Measurements from ENCODE around the gene FAM124B.

FAM124B gene

DNA sequence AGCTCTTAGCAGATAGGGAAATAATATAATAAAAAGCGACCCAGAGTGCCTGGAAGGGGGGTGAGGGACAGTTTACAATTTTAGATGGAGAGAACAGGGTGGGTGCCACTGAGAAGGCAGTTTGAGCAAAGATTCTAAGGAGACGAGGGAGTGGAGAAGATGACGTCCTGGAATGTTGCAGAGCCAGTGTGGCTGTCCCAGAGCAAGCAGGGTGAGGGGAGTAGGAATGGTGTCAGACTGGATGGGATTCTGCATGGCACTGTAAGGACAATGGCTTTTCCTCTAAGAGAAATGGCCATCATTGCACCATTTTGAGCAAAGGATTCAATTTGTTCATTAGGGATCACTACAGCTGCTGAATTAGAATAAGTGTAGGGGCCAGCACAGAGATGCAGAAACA lies 73.1 kb downstream of the FAM124B start:
- Histone ChIP-seq H3K9me3 (no peaks in the 10 kb centered on the region), H3K36me3 (replicated peaks) (no peaks in the 10 kb centered on the region), H3K4me1 (no peaks in the 10 kb centered on the region), H3K4me3 (no peak overlapping the region), H3K27me3 (ENCODE audit: low read depth) (no peaks in the 10 kb centered on the region)
- in situ Hi-C loops (cut with MboI; ENCODE audit: low sequenced_read_pairs): no loop called here
- no peak for DNase-seq (ENCODE audit: low spot score in 2 of 2)
